Cardiac muscle cell (in vitro differentiated cells and primary cell): Measurements from ENCODE around the gene SMIM38. TPM values are rescaled to one million over a fixed set of nuclear protein-coding genes. Genes with fewer than 3 reads are reported as not detected.
A peak's percentile ranks its signal among the peaks of the same experiment; 100 is the strongest.
"Not testable (repeated sequence)": the region's sequence is repeated elsewhere in the genome, so short reads cannot be mapped to it uniquely, and the experiment has no call there.

Experiments
- DNase-seq, 2 donors: peaks; one replicate each; pipeline versions ENCODE4 v3.0.0 to v3.0.0-alpha.2; 2010 to 2017; ENCODE audit warnings: low read depth in 1 of 2, low spot score in 1 of 2
- H3K27ac ChIP-seq: fragments of 200-600 bp; sonication (generic); 2 replicates; pipeline ENCODE4 v1.5.1; 2016
- H3K27me3 ChIP-seq: fragments of 200-600 bp; sonication (generic); 2 replicates; pipeline ENCODE4 v1.6.0; 2016; ENCODE audit warnings: control low read depth
- H3K36me3 ChIP-seq: fragments of 200-600 bp; sonication (generic); 2 replicates; pipeline ENCODE4 v1.5.1; 2016; ENCODE audit warnings: control low read depth
- H3K4me1 ChIP-seq: fragments of 200-600 bp; sonication (generic); 2 replicates; pipeline ENCODE4 v1.8.1; 2017; ENCODE audit warnings: low read depth, mild to moderate bottlenecking, mixed run types
- H3K4me3 ChIP-seq: fragments of 200-600 bp; sonication (generic); 2 replicates; pipeline ENCODE4 v1.5.1; 2016; ENCODE audit warnings: mild to moderate bottlenecking
- H3K9me3 ChIP-seq: fragments of 200-600 bp; sonication (generic); 2 replicates; pipeline ENCODE4 v1.5.1; 2017; ENCODE audit warnings: low read depth, mild to moderate bottlenecking, control low read depth
- polyA plus RNA-seq: library from polyadenylated mRNA; unstranded; fragments of >200 nt; fragmentation: Nextera tagmentation; extraction: Ambion mirVana; gene quantifications from 2 replicates; pipeline ENCODE4 v1.2.1, GENCODE V29; 2016
- total RNA-seq: library from RNA; depleted of rRNA; stranded (reverse); fragments of >200 nt; gene quantifications from 2 replicates; pipeline ENCODE4 v1.2.3, GENCODE V29; 2016
- TF ChIP-seq, protein P1 (sequence below): IDR thresholded peaks from 2 replicates; pipeline ENCODE4 v1.5.1; 2012; ENCODE audit warnings: low read depth, mild to moderate bottlenecking, low read length

Gene SMIM38
- total and polyA plus RNA-seq, 2 experiments from 2014 or later: 0.62 to 5.5 TPM

DNA sequence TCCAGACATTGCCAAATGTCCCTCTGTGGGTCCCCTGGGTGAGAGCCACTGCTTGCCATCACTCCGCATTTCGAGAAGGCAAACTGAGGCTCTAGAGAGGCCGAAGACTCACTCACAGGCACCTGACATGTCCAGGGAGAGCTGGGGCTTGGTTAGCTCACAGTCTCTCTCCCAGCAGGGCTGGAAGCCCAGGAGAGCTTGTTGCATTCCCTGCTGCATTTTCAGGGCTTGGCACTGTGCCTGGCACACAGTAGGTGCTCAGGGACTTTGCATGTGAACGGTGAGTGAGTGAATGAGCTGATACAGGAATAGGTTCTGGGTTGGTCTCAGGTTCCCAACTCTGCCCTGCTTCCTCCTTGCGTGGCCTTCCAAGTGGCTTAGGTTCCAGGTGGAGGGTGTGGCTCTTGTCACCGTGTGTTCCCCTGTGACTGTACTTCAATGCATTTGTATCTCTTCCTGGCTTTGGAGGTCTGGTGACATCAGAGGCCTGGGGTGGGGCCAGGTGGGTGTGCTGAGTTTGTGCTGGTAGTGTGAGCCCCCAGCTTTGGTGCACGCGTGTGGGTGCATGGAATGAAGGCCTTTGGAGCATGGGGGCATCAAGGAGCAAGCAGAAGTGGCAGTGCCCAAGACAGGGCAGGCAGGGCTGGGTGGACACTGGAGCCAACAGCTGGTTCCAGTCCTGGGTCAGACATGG lies 18.4 kb upstream of the SMIM38 start:
- no peaks in the 10 kb centered on the region for H3K4me1 ChIP-seq
- H3K4me3 ChIP-seq: no peak overlapping the region
- H3K27ac ChIP-seq: no peak overlapping the region
- H3K36me3 ChIP-seq: no peaks in the 10 kb centered on the region
- no peaks in the 10 kb centered on the region for H3K9me3 ChIP-seq
- no peak for DNase-seq
- TF ChIP-seq, protein P1, sequence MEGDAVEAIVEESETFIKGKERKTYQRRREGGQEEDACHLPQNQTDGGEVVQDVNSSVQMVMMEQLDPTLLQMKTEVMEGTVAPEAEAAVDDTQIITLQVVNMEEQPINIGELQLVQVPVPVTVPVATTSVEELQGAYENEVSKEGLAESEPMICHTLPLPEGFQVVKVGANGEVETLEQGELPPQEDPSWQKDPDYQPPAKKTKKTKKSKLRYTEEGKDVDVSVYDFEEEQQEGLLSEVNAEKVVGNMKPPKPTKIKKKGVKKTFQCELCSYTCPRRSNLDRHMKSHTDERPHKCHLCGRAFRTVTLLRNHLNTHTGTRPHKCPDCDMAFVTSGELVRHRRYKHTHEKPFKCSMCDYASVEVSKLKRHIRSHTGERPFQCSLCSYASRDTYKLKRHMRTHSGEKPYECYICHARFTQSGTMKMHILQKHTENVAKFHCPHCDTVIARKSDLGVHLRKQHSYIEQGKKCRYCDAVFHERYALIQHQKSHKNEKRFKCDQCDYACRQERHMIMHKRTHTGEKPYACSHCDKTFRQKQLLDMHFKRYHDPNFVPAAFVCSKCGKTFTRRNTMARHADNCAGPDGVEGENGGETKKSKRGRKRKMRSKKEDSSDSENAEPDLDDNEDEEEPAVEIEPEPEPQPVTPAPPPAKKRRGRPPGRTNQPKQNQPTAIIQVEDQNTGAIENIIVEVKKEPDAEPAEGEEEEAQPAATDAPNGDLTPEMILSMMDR: no peak
- H3K27me3 ChIP-seq: no peaks in the 10 kb centered on the region

DNA sequence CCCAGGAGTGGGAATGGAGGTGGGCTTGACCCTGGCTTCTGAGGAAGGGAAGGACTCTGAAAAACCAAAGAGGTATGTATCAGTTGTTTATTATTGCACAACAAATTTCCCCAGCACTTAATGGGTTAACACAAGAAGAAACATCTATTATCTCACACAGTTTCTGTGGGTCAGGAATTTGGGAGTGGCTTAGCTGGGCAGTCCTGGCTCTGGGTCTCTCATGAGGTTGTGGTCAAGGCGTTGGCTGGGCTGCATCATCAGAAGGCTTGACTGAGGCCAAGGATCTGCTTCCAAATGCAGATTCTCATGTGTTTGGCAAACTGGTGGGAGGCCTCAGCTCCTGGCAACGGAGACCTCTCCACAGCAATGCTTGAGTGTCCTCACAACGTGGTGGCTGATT lies 17.5 kb upstream of the SMIM38 start:
- Histone ChIP-seq H3K27ac (no peak overlapping the region), H3K27me3 (no peaks in the 10 kb centered on the region), H3K9me3 (no peaks in the 10 kb centered on the region), H3K4me1 (no peaks in the 10 kb centered on the region), H3K4me3 (no peak overlapping the region), H3K36me3 (no peaks in the 10 kb centered on the region)
- peak in 1 of 2 donors; percentile 72 for DNase-seq
- TF ChIP-seq, protein P1: no peak

DNA sequence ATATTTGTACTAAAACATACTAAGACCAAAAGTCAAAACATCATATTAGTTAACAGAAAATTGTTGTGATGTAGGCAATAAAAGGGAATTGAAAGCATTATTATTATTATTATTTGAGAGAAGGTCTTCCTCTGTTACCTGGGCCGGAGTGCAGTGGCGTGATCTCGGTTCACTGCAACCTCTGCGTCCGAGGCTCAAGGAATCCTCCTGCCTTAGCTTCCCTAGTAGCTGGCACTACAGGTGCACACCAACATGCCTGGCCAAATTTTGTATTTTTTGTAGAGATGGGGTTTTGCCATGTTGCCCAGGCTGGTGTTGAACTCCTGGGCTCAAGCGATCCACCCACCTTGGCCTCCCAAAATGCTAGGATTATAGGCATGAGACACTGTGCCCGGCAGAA lies 15.6 kb upstream of the SMIM38 start:
- H3K27ac ChIP-seq, DNase-seq, H3K4me1 ChIP-seq, H3K4me3 ChIP-seq, H3K27me3 ChIP-seq, H3K36me3 ChIP-seq, H3K9me3 ChIP-seq: not testable (repeated sequence)

DNA sequence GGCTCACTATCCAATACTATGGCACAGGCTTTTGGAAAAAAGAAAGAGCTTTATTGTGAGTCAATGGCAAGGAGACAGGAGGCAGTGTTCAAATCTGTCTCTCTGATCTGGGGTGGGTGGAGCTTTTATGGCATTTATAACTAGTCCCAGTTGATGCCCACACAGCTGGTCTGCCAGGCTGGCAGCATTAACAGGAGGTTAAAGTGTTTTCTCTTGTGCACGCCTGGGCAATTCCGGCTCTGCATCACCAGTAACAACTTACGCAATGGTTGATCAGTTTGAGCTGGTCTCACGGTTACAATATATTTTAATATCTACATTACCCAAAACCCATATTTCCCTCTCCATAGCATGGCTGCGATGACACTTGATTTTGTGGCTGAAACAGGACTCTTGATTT lies 15.1 kb upstream of the SMIM38 start:
- Histone ChIP-seq H3K4me1 (no peaks in the 10 kb centered on the region), H3K27ac (no peak overlapping the region), H3K9me3 (no peaks in the 10 kb centered on the region), H3K4me3 (no peak overlapping the region), H3K36me3 (no peaks in the 10 kb centered on the region), H3K27me3 (no peaks in the 10 kb centered on the region)
- DNase-seq: no peak
- TF ChIP-seq, protein P1: no peak

DNA sequence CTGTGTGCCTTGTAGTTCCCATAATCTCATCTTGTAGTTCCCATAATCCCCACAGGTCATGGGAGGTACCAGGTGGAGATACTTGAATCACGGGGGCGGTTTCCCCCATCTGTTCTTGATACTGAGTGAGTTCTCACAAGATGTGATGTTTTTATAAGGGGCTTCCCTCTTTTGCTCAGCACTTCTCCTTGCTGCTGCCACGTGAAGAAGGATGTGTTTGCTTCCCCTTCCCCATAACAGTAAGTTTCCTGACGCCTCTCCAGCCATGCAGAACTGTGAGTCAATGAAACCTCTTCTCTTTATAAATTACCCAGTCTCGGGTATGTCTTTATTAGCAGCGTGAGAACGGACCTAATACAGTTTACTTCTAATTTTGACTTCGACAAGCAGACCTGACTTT lies 14.0 kb upstream of the SMIM38 start:
- H3K9me3 ChIP-seq: no peaks in the 10 kb centered on the region
- DNase-seq: no peak
- no peaks in the 10 kb centered on the region for H3K27me3 ChIP-seq
- H3K4me1 ChIP-seq: no peaks in the 10 kb centered on the region
- TF ChIP-seq, protein P1: no peak
- H3K36me3 ChIP-seq: no peaks in the 10 kb centered on the region
- H3K4me3 ChIP-seq: no peak overlapping the region
- no peak overlapping the region for H3K27ac ChIP-seq

DNA sequence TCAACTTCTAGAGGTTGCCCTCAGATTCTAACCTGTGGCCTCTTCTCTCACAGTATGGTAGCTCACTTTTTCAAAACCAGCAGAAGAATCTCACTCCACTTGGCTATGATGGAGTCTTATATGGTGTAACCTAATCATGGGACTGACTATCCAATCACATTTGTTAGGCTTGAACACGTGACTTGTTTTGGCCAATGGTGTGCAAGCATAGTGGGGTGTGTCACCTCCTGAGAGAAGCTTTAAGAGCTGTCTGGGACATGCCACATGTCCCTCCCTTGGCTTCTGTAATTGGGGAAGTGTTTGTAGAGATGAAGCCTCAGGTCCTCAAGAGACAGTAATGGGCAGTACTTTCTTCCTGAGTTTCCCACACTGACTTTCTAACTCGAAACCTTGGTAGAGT lies 12.8 kb upstream of the SMIM38 start:
- Histone ChIP-seq H3K27ac (no peak overlapping the region), H3K36me3 (no peaks in the 10 kb centered on the region), H3K27me3 (no peaks in the 10 kb centered on the region), H3K4me1 (no peaks in the 10 kb centered on the region), H3K9me3 (no peaks in the 10 kb centered on the region), H3K4me3 (no peak overlapping the region)
- TF ChIP-seq, protein P1: no peak
- no peak for DNase-seq
